Stimulated activated CD4-positive, alpha-beta T cell treated with anti-CD3 and anti-CD28 coated beads, Interleukin-4, amount 100 ng/mL, for 4 hours (primary cell): ENCODE measurements around the gene SRSF5.
"Not testable (repeated sequence)": the region's sequence is repeated elsewhere in the genome, so short reads cannot be mapped to it uniquely, and the experiment has no call there.

Experiments
- DNase-seq, 2 experiments: peaks; one replicate each; pipeline ENCODE4 v3.0.0-alpha.2; 2020

SRSF5 gene

DNA sequence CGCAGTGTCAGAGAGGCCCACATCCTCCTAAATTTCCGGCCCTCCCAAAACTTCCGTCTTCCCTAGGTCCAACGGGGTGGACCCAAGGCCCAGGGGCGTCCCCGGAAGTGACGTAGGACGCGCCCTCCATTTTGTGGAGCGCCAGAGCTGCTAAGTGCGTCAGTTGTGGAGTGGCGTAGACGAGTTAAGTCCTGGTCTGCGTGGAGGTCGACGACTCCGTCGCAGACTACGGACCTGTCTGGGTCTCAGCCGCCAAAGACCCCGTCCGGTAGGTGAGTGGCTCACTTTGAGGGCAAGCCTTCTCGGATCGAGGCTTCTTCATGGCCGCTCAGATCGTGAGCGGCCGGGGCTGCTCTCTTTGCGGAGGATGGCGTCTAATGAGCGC is at the start of gene SRSF5:
Gene SRSF5, plus strand, starts transcription at position 159 of the 385 bp plus-strand sequence. CDS start 1,015 bp downstream, outside the sequence.
- peak; percentile 89 to 91 for DNase-seq

DNA sequence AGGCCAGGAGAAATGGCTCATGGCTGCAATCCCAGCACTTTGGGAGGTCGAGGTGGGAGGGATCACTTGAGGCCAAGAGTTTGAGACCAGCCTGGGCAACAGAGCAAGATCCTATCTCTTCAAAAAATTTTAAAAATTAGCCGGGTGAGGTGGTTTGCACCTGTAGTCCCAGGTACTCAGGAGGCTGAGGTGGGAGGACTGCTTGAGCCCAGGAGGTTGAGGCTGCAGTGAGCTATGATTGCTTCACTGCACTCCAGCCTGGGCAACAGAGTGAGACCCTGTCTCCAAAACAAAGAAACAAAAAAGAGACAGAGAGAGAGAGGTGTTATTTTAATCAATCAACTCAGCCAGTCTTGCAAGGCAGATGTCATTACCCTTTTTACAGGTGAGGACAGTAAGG is 48.3 kb upstream of the SRSF5 start:
- not testable (repeated sequence) for DNase-seq

- no peak for DNase-seq
These were observed 47.4 kb upstream of the SRSF5 start for GRCh38 chr14:69719501-69719951.

GRCh38 chr14:69720912-69721311 is 46.0 kb upstream of the SRSF5 start:
- no peak for DNase-seq

GRCh38 chr14:69726761-69727511 is 40.0 kb upstream of the SRSF5 start:
- DNase-seq, result peak; percentile 76 to 87

GRCh38 chr14:69727860-69728259 is 39.1 kb upstream of the SRSF5 start:
- no peak for DNase-seq

DNA sequence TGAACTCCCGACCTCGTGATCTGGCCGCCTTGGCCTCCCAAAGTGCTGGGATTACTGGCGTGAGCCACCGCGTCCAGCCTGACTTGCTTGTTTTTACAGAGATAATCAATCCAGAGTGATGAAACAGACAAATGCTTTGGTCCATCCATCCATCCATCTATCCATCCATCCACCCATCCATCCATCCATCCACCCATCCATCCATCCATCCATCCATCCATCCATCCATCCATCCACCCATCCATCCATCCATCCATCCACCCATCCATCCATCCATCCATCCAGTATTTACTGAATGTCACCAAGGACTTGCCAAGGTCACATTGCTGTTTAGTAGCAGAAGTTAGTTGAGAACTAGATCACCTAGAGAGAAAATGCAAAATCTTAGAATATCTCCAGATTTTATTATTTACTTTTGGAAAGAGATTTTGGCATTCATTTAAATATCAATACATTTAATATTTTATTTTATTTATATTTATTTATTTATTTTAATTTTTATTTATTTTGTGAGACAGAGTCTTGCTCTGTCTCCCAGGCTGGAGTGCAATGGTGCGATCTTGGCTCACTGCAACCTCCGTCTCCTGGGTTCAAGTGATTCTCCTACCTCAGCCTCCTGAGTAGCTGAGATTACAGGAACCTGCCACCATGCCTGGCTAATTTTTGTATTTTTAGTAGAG is 34.9 kb upstream of the SRSF5 start:
- DNase-seq, result not testable (repeated sequence)

GRCh38 chr14:69736405-69736804 is 30.5 kb upstream of the SRSF5 start:
- not testable (repeated sequence) for DNase-seq

- DNase-seq, result no peak
These were observed 25.9 kb upstream of the SRSF5 start for GRCh38 chr14:69741055-69741454.

- no peak for DNase-seq
These were observed 17.0 kb upstream of the SRSF5 start for GRCh38 chr14:69749956-69750355.

GRCh38 chr14:69750495-69750894 is 16.4 kb upstream of the SRSF5 start:
- DNase-seq, result no peak

GRCh38 chr14:69752773-69753172 is 14.2 kb upstream of the SRSF5 start:
- no peak for DNase-seq

GRCh38 chr14:69753860-69754259 is 13.1 kb upstream of the SRSF5 start:
- DNase-seq, result no peak

GRCh38 chr14:69754487-69754886 is 12.5 kb upstream of the SRSF5 start:
- DNase-seq, result no peak

GRCh38 chr14:69755296-69755695 is 11.6 kb upstream of the SRSF5 start:
- no peak for DNase-seq

DNA sequence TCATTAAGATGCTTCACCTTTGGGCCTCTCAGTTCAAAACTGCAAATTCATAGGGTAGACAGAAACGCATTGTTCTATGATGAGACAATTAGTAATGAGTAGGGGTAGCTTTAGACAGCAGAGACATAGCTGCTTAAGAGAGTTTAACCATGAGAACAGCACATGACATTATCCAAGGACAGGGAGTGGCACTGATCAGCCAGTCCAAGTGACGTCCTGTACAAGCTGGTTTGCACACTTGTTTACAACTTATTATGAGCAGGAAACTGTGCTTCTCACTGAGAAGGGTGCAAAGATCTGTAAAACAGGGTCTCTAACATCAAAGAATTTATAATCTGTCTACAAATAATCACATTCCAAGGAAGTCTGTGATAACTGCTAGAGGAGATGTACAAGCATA is 11.2 kb upstream of the SRSF5 start:
- DNase-seq, result no peak

DNA sequence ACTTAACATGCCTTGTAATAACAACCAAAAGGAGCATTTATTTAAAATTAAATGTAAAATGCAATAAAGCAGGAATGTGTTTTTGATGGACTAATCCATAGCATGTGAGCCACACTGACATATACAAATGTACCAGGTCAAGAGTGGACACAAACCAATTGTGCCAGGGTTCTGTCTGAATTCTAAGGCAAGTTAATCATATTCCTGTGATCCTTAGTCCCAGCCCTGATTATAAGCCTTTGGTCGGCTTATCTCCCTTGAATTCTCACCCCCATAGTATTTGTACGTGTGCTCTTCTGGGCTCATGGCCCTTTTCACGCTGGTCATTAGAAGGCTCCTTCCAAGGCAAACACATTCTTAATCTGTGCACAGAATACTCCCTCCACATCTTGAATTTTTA is 10.6 kb upstream of the SRSF5 start:
- DNase-seq, result no peak

DNA sequence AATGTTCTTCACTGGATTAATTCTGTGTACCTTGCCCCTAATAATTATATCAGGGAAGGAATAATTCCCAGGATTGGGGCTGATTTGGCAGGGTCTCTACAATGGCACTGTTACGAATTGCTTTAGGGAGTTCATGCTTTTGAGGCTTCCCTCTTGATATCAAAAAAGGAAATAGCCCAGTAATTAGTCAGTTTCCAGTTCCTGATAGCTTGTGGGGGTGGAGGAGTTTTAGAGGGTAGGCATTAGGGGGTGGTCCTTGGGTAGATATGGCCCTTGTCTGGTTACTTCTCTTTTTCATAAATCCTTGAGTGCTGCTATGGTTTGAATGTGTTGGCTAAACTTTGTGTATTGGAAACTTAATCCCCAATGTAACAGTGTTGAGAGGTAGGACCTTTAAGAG is 6.1 kb upstream of the SRSF5 start:
- no peak for DNase-seq

- peak in 1 of 2 experiments; percentile 10 for DNase-seq
These were observed 3.0 kb upstream of the SRSF5 start for GRCh38 chr14:69763761-69764510.

DNA sequence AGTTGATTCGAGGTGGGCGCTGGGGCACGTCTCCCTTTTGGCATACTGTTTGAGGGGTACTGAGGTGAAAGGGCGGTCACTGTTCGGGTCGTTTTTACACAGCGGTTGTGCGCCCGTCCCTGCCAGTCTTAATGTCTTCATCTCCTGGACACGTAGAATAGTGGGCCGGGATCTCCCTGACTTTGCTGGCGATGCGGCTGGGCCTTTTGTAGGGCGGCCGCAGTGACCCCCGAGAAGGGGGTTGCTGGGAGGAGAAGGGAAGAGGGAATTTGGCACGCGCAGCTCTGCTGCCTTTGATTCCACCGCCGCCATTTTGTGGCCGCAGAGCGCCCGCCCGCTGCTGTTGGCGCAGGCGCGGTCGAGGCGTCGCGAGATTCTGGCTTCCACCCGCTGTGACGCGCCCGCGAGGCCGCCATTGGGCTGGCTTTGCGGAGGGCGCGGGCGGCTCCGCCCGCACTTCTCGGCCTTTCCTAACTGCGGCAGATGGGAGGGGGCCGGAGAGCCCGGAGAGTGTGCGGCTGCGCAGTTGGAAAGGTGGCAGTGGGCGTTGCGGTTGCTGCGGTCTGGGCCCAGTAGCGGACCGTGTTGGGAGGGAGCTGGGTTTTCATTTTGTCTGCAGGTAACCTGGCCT is 542 bp downstream of the SRSF5 start:
- peak; percentile 91 to 92 for DNase-seq

- DNase-seq, result no peak
These were observed 1.9 kb downstream of the SRSF5 start for GRCh38 chr14:69768873-69769272.

GRCh38 chr14:69769623-69770022 is 2.7 kb downstream of the SRSF5 start:
- DNase-seq, result no peak

DNA sequence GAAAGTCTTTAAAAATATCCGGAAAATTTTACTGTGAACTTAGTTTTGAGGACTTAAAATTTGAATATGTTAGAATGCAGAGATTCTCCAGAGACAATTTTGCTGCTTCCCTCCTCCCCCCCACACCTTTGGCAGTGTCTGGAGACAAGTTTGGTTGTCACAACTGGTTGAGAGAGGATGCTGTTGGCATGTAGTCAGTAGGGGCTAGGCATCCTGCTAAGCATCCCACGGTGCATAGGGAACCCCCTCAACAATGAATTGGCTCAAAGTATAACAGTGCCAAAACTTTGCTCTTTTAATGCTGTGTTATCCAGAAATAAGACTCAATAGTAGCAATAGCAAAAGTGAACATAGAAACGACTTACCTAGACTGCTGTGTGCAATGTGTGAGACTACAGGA is 3.6 kb downstream of the SRSF5 start:
- no peak for DNase-seq
